ENCODE measurements around the gene SLC17A5.

- TF ChIP-seq CTCF (IDR thresholded peaks at IDR 0.05) (no peak), POLR2A (IDR thresholded peaks at IDR 0.05) (no peak)
Measured at GRCh38 chr6:73695619-73696421, 42.0 kb upstream of the SLC17A5 start, which contains the start of gene CD109.
